GM23248 (cell line): ENCODE measurements around the gene MRPS18B. TPM values are rescaled to one million over a fixed set of nuclear protein-coding genes. Genes with fewer than 3 reads are reported as not detected.

ENCODE experiments used
- DNase-seq: peaks from one replicate; pipeline ENCODE4 v3.0.0-alpha.2; 2015
- H2AFZ ChIP-seq: fragments of 200-600 bp; sonication (generic); 2 replicates; pipeline ENCODE4 v1.6.1; 2016; ENCODE audit warnings: antibody characterized with exemption
- H3F3A ChIP-seq: fragments of 200-600 bp; sonication (generic); 2 replicates; pipeline ENCODE4 v1.6.1; 2016; ENCODE audit warnings: mild to moderate bottlenecking, antibody characterized with exemption, mixed run types; ENCODE audit not compliant: insufficient read depth
- H3K27ac ChIP-seq: fragments of 200-600 bp; sonication (generic); 2 replicates; pipeline ENCODE4 v1.5.1; 2016; ENCODE audit warnings: mild to moderate bottlenecking
- H3K27me3 ChIP-seq: fragments of 200-600 bp; sonication (generic); replicated peaks from 2 replicates; pipeline ENCODE4 v1.6.1; 2016; ENCODE audit warnings: mild to moderate bottlenecking; ENCODE audit not compliant: insufficient read depth
- H3K36me3 ChIP-seq: fragments of 200-600 bp; sonication (generic); 2 replicates; pipeline ENCODE4 v1.6.1; 2016; ENCODE audit warnings: low read depth, mild to moderate bottlenecking
- H3K4me1 ChIP-seq: fragments of 200-600 bp; sonication (generic); 2 replicates; pipeline ENCODE4 v1.6.1; 2016; ENCODE audit warnings: mild to moderate bottlenecking; ENCODE audit not compliant: insufficient read depth
- H3K4me2 ChIP-seq: fragments of 200-600 bp; sonication (generic); one replicate; pipeline ENCODE4 v1.6.1; 2016; ENCODE audit warnings: mild to moderate bottlenecking; ENCODE audit not compliant: unreplicated experiment
- H3K4me3 ChIP-seq: fragments of 200-600 bp; sonication (generic); 2 replicates; pipeline ENCODE4 v1.5.1; 2016; ENCODE audit warnings: mild to moderate bottlenecking
- H3K79me2 ChIP-seq: fragments of 200-600 bp; sonication (generic); 2 replicates; pipeline ENCODE4 v1.6.1; 2016; ENCODE audit warnings: mild to moderate bottlenecking; ENCODE audit not compliant: insufficient read depth
- H3K9ac ChIP-seq: fragments of 200-600 bp; sonication (generic); 2 replicates; pipeline ENCODE4 v1.6.1; 2016; ENCODE audit warnings: mild to moderate bottlenecking
- H3K9me2 ChIP-seq: fragments of 200-600 bp; sonication (generic); 2 replicates; pipeline ENCODE4 v1.6.1; 2016; ENCODE audit warnings: mixed run types, mild to moderate bottlenecking, moderate library complexity; ENCODE audit not compliant: insufficient read depth
- H3K9me3 ChIP-seq: fragments of 200-600 bp; sonication (generic); one replicate; pipeline ENCODE4 v1.6.1; 2017; ENCODE audit warnings: low read depth
- H4K20me1 ChIP-seq: fragments of 200-600 bp; sonication (generic); 2 replicates; pipeline ENCODE4 v1.6.0; 2016; ENCODE audit not compliant: insufficient read depth
- EZH2 ChIP-seq: fragments of 200-600 bp; sonication (generic); IDR thresholded peaks from 2 replicates; pipeline ENCODE4 v1.6.1; 2018; ENCODE audit warnings: antibody characterized with exemption, mild to moderate bottlenecking; ENCODE audit not compliant: insufficient read depth, poor library complexity, severe bottlenecking
- EZH2phosphoT487 ChIP-seq: fragments of 200-600 bp; sonication (generic); IDR thresholded peaks from 2 replicates; pipeline ENCODE4 v1.6.1; 2018; ENCODE audit warnings: antibody characterized with exemption, moderate library complexity, mild to moderate bottlenecking, low read depth; ENCODE audit not compliant: insufficient read depth
- WGBS, 2 experiments: methylation state at CpG; one replicate each; pipeline ENCODE4 v1.1.6; 2015 to 2017; ENCODE audit warnings: low lambda C conversion rate in 2 of 2, low coverage in 1 of 2; ENCODE audit errors: missing lambda C conversion rate in 2 of 2; 5-methylcytosine and 5-hydroxymethylcytosine counted together
- in situ Hi-C: fragments of 300-500 bp; cut with MboI; formaldehyde crosslinking; loops from 2 replicates; pipeline ENCODE4 v1.15.0; 2020
- polyA plus RNA-seq: library from polyadenylated mRNA; unstranded; fragments of >200 nt; fragmentation: Nextera tagmentation; extraction: Ambion mirVana; gene quantifications from 2 replicates; pipeline ENCODE4 v1.2.1, GENCODE V29; 2016
- total RNA-seq: library from RNA; depleted of rRNA; stranded (reverse); fragments of >200 nt; shearing (Covaris generic); gene quantifications from 2 replicates; pipeline ENCODE4 v1.2.3, GENCODE V29; 2014

Gene MRPS18B
- total and polyA plus RNA-seq, 2 experiments from 2014 or later = 41.4 to 59.2 TPM

GRCh38 chr6:30614843-30615218 is 2.8 kb upstream of the MRPS18B start:
- 1 to 2% methylated on average over 6 of the region's 6 CpGs for WGBS, 2 experiments

GRCh38 chr6:30615219-30615957 is 2.3 kb upstream of the MRPS18B start:
- no peaks in the 10 kb centered on the region for H3K9me2 ChIP-seq
- H2AFZ ChIP-seq = no peak overlapping the region
- no peaks in the 10 kb centered on the region for H4K20me1 ChIP-seq
- WGBS, 2 experiments = 1 to 2% methylated on average over 10 of the region's 10 CpGs
- peaks cover 32% of the 10 kb centered on the region for H3K4me1 ChIP-seq
- peak; percentile 85 for DNase-seq
- no peaks in the 10 kb centered on the region for H3K27me3 ChIP-seq
- H3K9ac ChIP-seq = peak overlapping the region; percentile 100
- H3K4me3 ChIP-seq = peak overlapping the region; percentile 98
- peaks cover 17% of the 10 kb centered on the region for H3K36me3 ChIP-seq
- H3F3A ChIP-seq = peaks cover 62% of the 10 kb centered on the region
- in situ Hi-C loops = no loop called here
- peaks cover 71% of the 10 kb centered on the region for H3K79me2 ChIP-seq
- peak overlapping the region; percentile 98 for H3K27ac ChIP-seq
- H3K9me3 ChIP-seq = no peaks in the 10 kb centered on the region
- H3K4me2 ChIP-seq = peak overlapping the region; percentile 95
- TF ChIP-seq EZH2phosphoT487 = no peak
- no peak for TF ChIP-seq EZH2

More at GRCh38 chr6:30614843-30615218, 2.8 kb upstream of the MRPS18B start:
- H3K27me3 ChIP-seq = no peaks in the 10 kb centered on the region
- H3F3A ChIP-seq = peaks cover 67% of the 10 kb centered on the region
- H3K27ac ChIP-seq = peak overlapping the region; percentile 98
- H3K4me3 ChIP-seq = peak overlapping the region; percentile 98
- DNase-seq = peak; percentile 98
- peak overlapping the region; percentile 95 for H3K4me2 ChIP-seq
- H3K4me1 ChIP-seq = peaks cover 32% of the 10 kb centered on the region
- H3K36me3 ChIP-seq = peaks cover 17% of the 10 kb centered on the region
- peaks cover 73% of the 10 kb centered on the region for H3K79me2 ChIP-seq
- H3K9ac ChIP-seq = peak overlapping the region; percentile 100
- in situ Hi-C loops = no loop called here
- no peaks in the 10 kb centered on the region for H3K9me2 ChIP-seq
- H4K20me1 ChIP-seq = no peaks in the 10 kb centered on the region
- TF ChIP-seq EZH2phosphoT487 (no peak), EZH2 (no peak)
- no peaks in the 10 kb centered on the region for H3K9me3 ChIP-seq
- H2AFZ ChIP-seq = no peak overlapping the region

- no peaks in the 10 kb centered on the region for H4K20me1 ChIP-seq
- peak overlapping the region; percentile 98 for H3K27ac ChIP-seq
- H3K27me3 ChIP-seq = no peaks in the 10 kb centered on the region
- peak overlapping the region; percentile 95 for H3K4me2 ChIP-seq
- no peak overlapping the region for H2AFZ ChIP-seq
- H3K9me3 ChIP-seq = no peaks in the 10 kb centered on the region
- H3K9me2 ChIP-seq = no peaks in the 10 kb centered on the region
- peaks cover 54% of the 10 kb centered on the region for H3F3A ChIP-seq
- WGBS, 2 experiments = 0% methylated on average over 10 of the region's 10 CpGs
- H3K79me2 ChIP-seq = peaks cover 71% of the 10 kb centered on the region
- peak overlapping the region; percentile 100 for H3K9ac ChIP-seq
- H3K4me1 ChIP-seq = peaks cover 32% of the 10 kb centered on the region
- DNase-seq = peak; percentile 62
- H3K36me3 ChIP-seq = peaks cover 23% of the 10 kb centered on the region
- H3K4me3 ChIP-seq = peak overlapping the region; percentile 98
- no peak for TF ChIP-seq EZH2
- TF ChIP-seq EZH2phosphoT487 = no peak
- in situ Hi-C loops = no loop called here
These were observed 1.5 kb upstream of the MRPS18B start for GRCh38 chr6:30615958-30616810.

- H3K4me2 ChIP-seq = peak within 1 kb of the TSS; percentile 95
- no peaks in the 10 kb centered on the region for H3K9me3 ChIP-seq
- H3K4me3 ChIP-seq = peak within 1 kb of the TSS; percentile 99
- peaks cover 29% of the 10 kb centered on the region for H3K36me3 ChIP-seq
- no peaks in the 10 kb centered on the region for H3K9me2 ChIP-seq
- WGBS, 2 experiments = 0% methylated on average over 40 of the region's 40 CpGs
- H3F3A ChIP-seq = peaks cover 46% of the 10 kb centered on the region
- H3K27me3 ChIP-seq = no peaks in the 10 kb centered on the region
- H3K4me1 ChIP-seq = peaks cover 32% of the 10 kb centered on the region
- peaks cover 69% of the 10 kb centered on the region for H3K79me2 ChIP-seq
- in situ Hi-C loops = no loop called here
- H3K9ac ChIP-seq = peak within 1 kb of the TSS; percentile 100
- no peak for TF ChIP-seq EZH2
- no peak for TF ChIP-seq EZH2phosphoT487
- H3K27ac ChIP-seq = peak within 1 kb of the TSS; percentile 98
- no peaks in the 10 kb centered on the region for H4K20me1 ChIP-seq
- DNase-seq = peak; percentile 100
- peak within 1 kb of the TSS; percentile 88 for H2AFZ ChIP-seq
These were observed 652 bp upstream of the MRPS18B start, which contains the start of gene PPP1R10 for GRCh38 chr6:30616811-30617564. TSS of gene PPP1R10 (minus strand) at chr6:30617243. CDS start at chr6:30609944, 7,299 bp downstream.
